ENCODE measurements around the gene PRKAG2.

- TF ChIP-seq CTCF (IDR thresholded peaks at IDR 0.05) = no peak
- no peak for TF ChIP-seq POLR2A (IDR thresholded peaks at IDR 0.05)
Measured at GRCh38 chr7:151728286-151728660, 148.6 kb downstream of the PRKAG2 start.

All from lower leg skin (tissue), 3 donors.